GM12878 (cell line): ENCODE data around the gene PP2D1. TPM values are rescaled to one million over a fixed set of nuclear protein-coding genes. Genes with fewer than 3 reads are reported as not detected.

Experiments
- EED ChIP-seq: sonication (generic); IDR thresholded peaks from 2 replicates; pipeline ENCODE4 v1.6.1; 2016; ENCODE audit warnings: antibody characterized with exemption, low read depth
- MXI1 ChIP-seq: fragments of 150-350 bp; IDR thresholded peaks from 2 replicates; pipeline ENCODE4 v1.6.1; 2011; ENCODE audit warnings: low read depth, mild to moderate bottlenecking, inconsistent platforms, low read length, improper control_type of control experiment
- MYC ChIP-seq: IDR thresholded peaks from 2 replicates; pipeline ENCODE4 v1.6.1; 2011; ENCODE audit warnings: mild to moderate bottlenecking, low read length, moderate library complexity, inconsistent platforms; ENCODE audit not compliant: insufficient read depth, insufficient replicate concordance, insufficient read length, severe bottlenecking
- PML ChIP-seq: IDR thresholded peaks from 2 replicates; pipeline ENCODE4 v1.6.1; 2012; ENCODE audit warnings: low read length, inconsistent platforms
- RUNX3 ChIP-seq: IDR thresholded peaks from 2 replicates; pipeline ENCODE4 v1.6.1; 2012; ENCODE audit warnings: low read length, inconsistent platforms
- YBX1 ChIP-seq: fragments of 450-650 bp; IDR thresholded peaks from 2 replicates; pipeline ENCODE4 v1.6.1; 2016; ENCODE audit warnings: antibody characterized with exemption
- ZNF217 ChIP-seq: fragments of 450-650 bp; IDR thresholded peaks from 2 replicates; pipeline ENCODE4 v1.6.1; 2017; ENCODE audit warnings: antibody characterized with exemption, mild to moderate bottlenecking
- polyA plus RNA-seq, 11 experiments: library from polyadenylated mRNA; depleted of rRNA in 4 of 11; unstranded in 6 of 11; stranded (reverse) in 5 of 11; fragments of >200 nt; fragmentation: Nextera tagmentation in 4 of 11; fragmentation: Illumina TruSeq in 1 of 11; extraction: Ambion mirVana in 4 of 11; extraction: Trizol in 1 of 11; gene quantifications; 1 replicate in 1 of 11; 2 replicates in 10 of 11; pipeline versions ENCODE4 v1.2.1 to v1.2.3, GENCODE V29; 2011 to 2016; ENCODE audit warnings: inconsistent platforms in 2 of 11, missing spikeins in 2 of 11, low read depth in 1 of 11
- total RNA-seq, 4 experiments: library from RNA; depleted of rRNA in 3 of 4; stranded (reverse); fragments of >200 nt in 3 of 4; fragmentation: Illumina TruSeq in 1 of 4; extraction: Trizol in 1 of 4; gene quantifications; 2 replicates each; pipeline versions ENCODE4 v1.2.1 to v1.2.3, GENCODE V29; 2013 to 2021
- TF ChIP-seq, protein P1 (sequence below): IDR thresholded peaks from 2 replicates; pipeline ENCODE4 v1.6.1; 2012; ENCODE audit warnings: low read depth, low read length, improper control_type of control experiment
- TF ChIP-seq, protein P2 (sequence below): fragments of 450-650 bp; IDR thresholded peaks from 2 replicates; pipeline ENCODE4 v1.6.1; 2017; ENCODE audit warnings: borderline replicate concordance

PP2D1 gene
- total and polyA plus RNA-seq, 10 of the 15 experiments (the other 5 are each of a cell fraction or from before 2014, with no cell fraction given) = 0.04 to 0.18 (median 0.17) TPM; not detected in 7

DNA sequence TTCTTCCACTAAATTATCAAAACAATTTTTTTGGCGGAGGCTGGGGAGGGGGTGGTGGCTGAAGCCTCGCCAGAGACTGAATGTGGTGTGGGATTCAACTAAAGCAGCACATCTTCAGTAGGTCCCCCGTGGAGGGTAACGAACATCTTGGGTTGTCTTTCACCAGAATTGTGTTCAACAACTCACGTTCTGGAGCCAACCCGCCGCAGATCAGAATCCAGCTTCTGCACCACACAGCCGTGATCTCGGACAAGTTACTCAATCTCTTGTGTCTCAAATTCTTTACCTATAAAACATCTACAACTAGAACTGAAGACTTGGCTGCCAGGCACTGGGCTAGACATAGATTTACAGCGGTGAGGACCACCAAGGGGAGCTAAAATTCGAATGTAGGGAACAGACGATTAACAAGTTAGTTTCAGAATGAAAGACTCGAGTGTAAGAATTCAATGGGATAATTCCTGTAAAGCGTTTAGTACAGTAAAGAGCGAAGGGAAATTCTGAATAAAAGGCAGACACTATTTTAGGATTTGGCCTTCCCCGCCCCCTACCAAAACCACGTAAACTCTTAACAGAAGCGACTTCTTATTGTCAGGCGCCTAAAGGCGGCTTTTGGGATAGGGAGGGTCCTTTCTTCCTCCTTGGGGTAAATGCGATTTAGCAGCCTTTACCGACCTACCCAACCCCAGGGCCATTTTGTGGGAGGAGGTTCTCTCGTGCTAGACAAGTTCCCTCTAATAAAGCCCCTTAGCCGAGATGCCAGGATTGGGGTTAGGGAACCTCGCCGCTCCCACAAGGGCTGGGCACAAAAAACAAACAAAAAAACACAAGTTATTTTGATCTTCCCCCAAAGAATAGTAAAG is 65.9 kb downstream of the PP2D1 start (continued):
- TF ChIP-seq ZNF217 (no peak), PML (no peak; the same call in 1 of the 2 replicates), YBX1 (no peak), RUNX3 (peak; percentile 49; the same call in 1 of the 2 replicates), MXI1 (no peak), EED (0 out of 2 replicates have a peak, but pooled peaks have one; percentile 1), MYC (no peak)
- TF ChIP-seq, protein P1, sequence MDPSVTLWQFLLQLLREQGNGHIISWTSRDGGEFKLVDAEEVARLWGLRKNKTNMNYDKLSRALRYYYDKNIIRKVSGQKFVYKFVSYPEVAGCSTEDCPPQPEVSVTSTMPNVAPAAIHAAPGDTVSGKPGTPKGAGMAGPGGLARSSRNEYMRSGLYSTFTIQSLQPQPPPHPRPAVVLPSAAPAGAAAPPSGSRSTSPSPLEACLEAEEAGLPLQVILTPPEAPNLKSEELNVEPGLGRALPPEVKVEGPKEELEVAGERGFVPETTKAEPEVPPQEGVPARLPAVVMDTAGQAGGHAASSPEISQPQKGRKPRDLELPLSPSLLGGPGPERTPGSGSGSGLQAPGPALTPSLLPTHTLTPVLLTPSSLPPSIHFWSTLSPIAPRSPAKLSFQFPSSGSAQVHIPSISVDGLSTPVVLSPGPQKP = no peak
- TF ChIP-seq, protein P2, sequence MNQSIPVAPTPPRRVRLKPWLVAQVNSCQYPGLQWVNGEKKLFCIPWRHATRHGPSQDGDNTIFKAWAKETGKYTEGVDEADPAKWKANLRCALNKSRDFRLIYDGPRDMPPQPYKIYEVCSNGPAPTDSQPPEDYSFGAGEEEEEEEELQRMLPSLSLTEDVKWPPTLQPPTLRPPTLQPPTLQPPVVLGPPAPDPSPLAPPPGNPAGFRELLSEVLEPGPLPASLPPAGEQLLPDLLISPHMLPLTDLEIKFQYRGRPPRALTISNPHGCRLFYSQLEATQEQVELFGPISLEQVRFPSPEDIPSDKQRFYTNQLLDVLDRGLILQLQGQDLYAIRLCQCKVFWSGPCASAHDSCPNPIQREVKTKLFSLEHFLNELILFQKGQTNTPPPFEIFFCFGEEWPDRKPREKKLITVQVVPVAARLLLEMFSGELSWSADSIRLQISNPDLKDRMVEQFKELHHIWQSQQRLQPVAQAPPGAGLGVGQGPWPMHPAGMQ = no peak
- TF ChIP-seq, all 136 proteins: peak for 13
